ENCODE data around the gene LDLRAD3. TPM values are rescaled to one million over a fixed set of nuclear protein-coding genes. Genes with fewer than 3 reads are reported as not detected.

LDLRAD3 gene
- total and polyA plus RNA-seq, 4 donors = 2.2 to 14.3 (median 9.9) TPM

DNA sequence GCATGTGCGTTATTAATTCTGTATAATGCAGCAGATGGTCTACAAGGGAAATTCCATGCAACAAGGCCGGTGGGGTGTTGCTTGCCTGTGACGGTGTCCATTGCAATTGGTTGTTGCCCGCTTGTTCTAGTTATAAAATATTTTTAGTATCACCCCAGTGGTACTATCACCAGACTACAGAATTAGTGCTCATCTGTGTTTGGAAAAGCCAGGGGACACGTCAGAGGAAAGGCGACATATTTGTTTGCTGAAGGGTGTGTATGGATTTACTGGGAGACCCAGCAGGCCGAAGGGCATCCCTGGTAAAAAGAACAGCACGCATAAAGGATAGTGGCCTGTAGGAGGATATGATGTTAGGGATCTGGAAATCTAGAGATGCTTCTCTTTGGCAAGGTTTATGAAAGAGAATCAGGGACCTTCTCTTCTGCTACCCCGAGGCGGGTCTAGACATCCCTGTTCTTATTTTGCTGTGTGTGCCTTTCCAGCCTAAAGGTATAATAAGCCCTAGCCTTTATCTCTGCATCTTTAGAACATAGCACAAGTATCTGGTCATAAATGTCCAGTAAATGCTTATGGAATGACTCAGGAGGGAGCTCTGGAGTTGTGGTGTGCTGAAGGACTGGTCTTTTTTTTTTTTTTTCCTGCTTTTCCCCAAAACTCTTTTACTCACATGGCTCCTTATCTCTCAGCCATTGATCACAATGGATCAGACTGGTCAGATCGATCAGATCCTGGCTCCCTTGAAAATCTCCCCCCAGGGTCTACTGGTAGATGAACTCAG is 90.9 kb downstream of the LDLRAD3 start:
- no peaks in the 10 kb centered on the region for H3K9me3 ChIP-seq (ENCODE audit: control insufficient read depth in 4 of 4, insufficient read depth in 3 of 4, low read length in 3 of 4)
- DNase-seq (no peak), ATAC-seq (ENCODE audit: insufficient read depth, low FRiP score) (no peak)
- H3K4me1 ChIP-seq (ENCODE audit: control insufficient read depth in 5 of 5, insufficient read depth in 5 of 5, low read length in 5 of 5) = peaks cover 0 to 35% (median 7%) of the 10 kb centered on the region in 5 donors
- no peak overlapping the region for H3K27ac ChIP-seq (ENCODE audit: low read depth in 1 of 2, low read length in 1 of 2)
- TF ChIP-seq, protein P1, sequence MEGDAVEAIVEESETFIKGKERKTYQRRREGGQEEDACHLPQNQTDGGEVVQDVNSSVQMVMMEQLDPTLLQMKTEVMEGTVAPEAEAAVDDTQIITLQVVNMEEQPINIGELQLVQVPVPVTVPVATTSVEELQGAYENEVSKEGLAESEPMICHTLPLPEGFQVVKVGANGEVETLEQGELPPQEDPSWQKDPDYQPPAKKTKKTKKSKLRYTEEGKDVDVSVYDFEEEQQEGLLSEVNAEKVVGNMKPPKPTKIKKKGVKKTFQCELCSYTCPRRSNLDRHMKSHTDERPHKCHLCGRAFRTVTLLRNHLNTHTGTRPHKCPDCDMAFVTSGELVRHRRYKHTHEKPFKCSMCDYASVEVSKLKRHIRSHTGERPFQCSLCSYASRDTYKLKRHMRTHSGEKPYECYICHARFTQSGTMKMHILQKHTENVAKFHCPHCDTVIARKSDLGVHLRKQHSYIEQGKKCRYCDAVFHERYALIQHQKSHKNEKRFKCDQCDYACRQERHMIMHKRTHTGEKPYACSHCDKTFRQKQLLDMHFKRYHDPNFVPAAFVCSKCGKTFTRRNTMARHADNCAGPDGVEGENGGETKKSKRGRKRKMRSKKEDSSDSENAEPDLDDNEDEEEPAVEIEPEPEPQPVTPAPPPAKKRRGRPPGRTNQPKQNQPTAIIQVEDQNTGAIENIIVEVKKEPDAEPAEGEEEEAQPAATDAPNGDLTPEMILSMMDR (IDR thresholded peaks at IDR 0.05; ENCODE audit: control extremely low read depth, extremely low read depth) = no peak
- WGBS, 2 donors = 92 to 94% methylated on average over 11 of the region's 11 CpGs
- H3K36me3 ChIP-seq (ENCODE audit: control insufficient read depth in 4 of 4, insufficient read depth in 4 of 4, low read length in 4 of 4) = peaks cover 0 to 6% (median 0%) of the 10 kb centered on the region in 4 donors
- H3K27me3 ChIP-seq (ENCODE audit: control insufficient read depth in 3 of 3, insufficient read depth in 3 of 3, low read length in 2 of 3) = no peaks in the 10 kb centered on the region
- H3K9ac ChIP-seq (ENCODE audit: insufficient read depth in 1 of 2, low read length in 2 of 2) = no peak overlapping the region
- H3K4me3 ChIP-seq = no peak overlapping the region

- Histone ChIP-seq H3K27me3 (ENCODE audit: control insufficient read depth in 3 of 3, insufficient read depth in 3 of 3, low read length in 2 of 3) (no peaks in the 10 kb centered on the region), H3K27ac (ENCODE audit: low read depth in 1 of 2, low read length in 1 of 2) (no peak overlapping the region), H3K9me3 (ENCODE audit: control insufficient read depth in 4 of 4, insufficient read depth in 3 of 4, low read length in 3 of 4) (no peaks in the 10 kb centered on the region), H3K36me3 (ENCODE audit: control insufficient read depth in 4 of 4, insufficient read depth in 4 of 4, low read length in 4 of 4) (peaks cover 0 to 6% (median 0%) of the 10 kb centered on the region in 4 donors), H3K9ac (ENCODE audit: insufficient read depth in 1 of 2, low read length in 2 of 2) (no peak overlapping the region), H3K4me1 (ENCODE audit: control insufficient read depth in 5 of 5, insufficient read depth in 5 of 5, low read length in 5 of 5) (peaks cover 0 to 37% (median 7%) of the 10 kb centered on the region in 5 donors), H3K4me3 (no peak overlapping the region)
- ATAC-seq (ENCODE audit: insufficient read depth, low FRiP score) = no peak
- WGBS, 2 donors = 74 to 91% methylated on average over 1 of the region's 1 CpG
- DNase-seq = no peak
- TF ChIP-seq, protein P1 (IDR thresholded peaks at IDR 0.05; ENCODE audit: control extremely low read depth, extremely low read depth) = no peak
Measured at GRCh38 chr11:36035454-36035853, 91.6 kb downstream of the LDLRAD3 start.

DNA sequence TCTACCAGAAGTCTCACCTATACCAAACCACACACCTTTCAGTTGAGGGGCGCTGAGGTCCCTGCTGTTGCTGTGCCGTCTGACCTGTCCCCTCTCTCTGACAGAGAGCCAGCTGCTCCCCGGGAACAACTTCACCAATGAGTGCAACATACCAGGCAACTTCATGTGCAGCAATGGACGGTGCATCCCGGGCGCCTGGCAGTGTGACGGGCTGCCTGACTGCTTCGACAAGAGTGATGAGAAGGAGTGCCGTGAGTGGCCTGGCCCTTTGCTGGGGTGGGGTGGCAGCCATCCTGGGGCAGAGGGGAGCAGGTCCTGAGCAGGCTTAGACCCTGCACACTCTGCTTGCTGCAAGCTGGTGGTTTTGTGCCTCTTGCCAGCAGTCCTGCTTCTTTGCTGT is 92.1 kb downstream of the LDLRAD3 start:
- H3K27me3 ChIP-seq (ENCODE audit: control insufficient read depth in 3 of 3, insufficient read depth in 3 of 3, low read length in 2 of 3) = no peaks in the 10 kb centered on the region
- H3K9ac ChIP-seq (ENCODE audit: insufficient read depth in 1 of 2, low read length in 2 of 2) = no peak overlapping the region
- peaks cover 0 to 34% (median 7%) of the 10 kb centered on the region in 5 donors for H3K4me1 ChIP-seq (ENCODE audit: control insufficient read depth in 5 of 5, insufficient read depth in 5 of 5, low read length in 5 of 5)
- peaks cover 0 to 6% (median 0%) of the 10 kb centered on the region in 4 donors for H3K36me3 ChIP-seq (ENCODE audit: control insufficient read depth in 4 of 4, insufficient read depth in 4 of 4, low read length in 4 of 4)
- H3K9me3 ChIP-seq (ENCODE audit: control insufficient read depth in 4 of 4, insufficient read depth in 3 of 4, low read length in 3 of 4) = no peaks in the 10 kb centered on the region
- no peak overlapping the region for H3K4me3 ChIP-seq
- WGBS, 2 donors = 89 to 92% methylated on average over 9 of the region's 9 CpGs
- no peak for DNase-seq
- ATAC-seq (ENCODE audit: insufficient read depth, low FRiP score) = no peak
- no peak overlapping the region for H3K27ac ChIP-seq (ENCODE audit: low read depth in 1 of 2, low read length in 1 of 2)
- TF ChIP-seq, protein P1 (IDR thresholded peaks at IDR 0.05; ENCODE audit: control extremely low read depth, extremely low read depth) = no peak

Measured in lung (tissue), 12 donors.